Adrenal gland (tissue), 12 donors: ENCODE data around the gene CHD1. TPM values are rescaled to one million over a fixed set of nuclear protein-coding genes. Genes with fewer than 3 reads are reported as not detected.
"Not testable (repeated sequence)": the region's sequence is repeated elsewhere in the genome, so short reads cannot be mapped to it uniquely, and the experiment has no call there.

Experiments used
- DNase-seq, 7 donors: peaks; one replicate each; pipeline ENCODE4 v3.0.0-alpha.2; 2019 to 2020
- H3K27ac ChIP-seq, 5 donors: fragments of 200-600 bp; sonication (generic) in 4 of 5; 1 replicate in 3 of 5; 2 replicates in 2 of 5; pipeline versions ENCODE4 v1.5.1 to v1.8.0; 2016 to 2020; ENCODE audit warnings: mild to moderate bottlenecking in 1 of 5
- H3K27me3 ChIP-seq: fragments of 200-600 bp; 2 replicates; pipeline ENCODE4 v1.8.0; 2021
- H3K36me3 ChIP-seq, 2 donors: fragments of 200-600 bp; replicated peaks in 1 of 2; 1 replicate in 1 of 2; 2 replicates in 1 of 2; pipeline versions ENCODE4 v1.5.1 to v1.8.0; 2018 to 2022
- H3K4me1 ChIP-seq, 2 donors: fragments of 200-600 bp; replicated peaks in 1 of 2; 1 replicate in 1 of 2; 2 replicates in 1 of 2; pipeline versions ENCODE4 v1.5.1 to v1.8.0; 2018 to 2021
- H3K4me3 ChIP-seq, 4 donors: fragments of 200-600 bp; sonication (generic) in 3 of 4; one replicate each; pipeline ENCODE4 v1.5.1; 2016 to 2018
- H3K9me3 ChIP-seq, 3 donors: fragments of 200-600 bp; sonication (generic) in 1 of 3; replicated peaks in 1 of 3; 1 replicate in 2 of 3; 2 replicates in 1 of 3; pipeline versions ENCODE4 v1.5.1 to v1.8.0; 2016 to 2021
- POLR2A ChIP-seq, 2 donors: fragments of 450-650 bp; IDR thresholded peaks; one replicate each; pipeline ENCODE4 v1.6.1; 2017; ENCODE audit warnings: antibody characterized with exemption in 2 of 2, mild to moderate bottlenecking in 2 of 2, moderate library complexity in 1 of 2
- WGBS, 4 donors: extraction: QIAGEN DNeasy Blood & Tissue Kit in 2 of 4; methylation state at CpG; one replicate each; pipeline versions ENCODE4 v1.1.5 to v1.1.7; 2013 to 2017; 5-methylcytosine and 5-hydroxymethylcytosine counted together
- intact Hi-C, 2 donors: fragments of 100-400 bp; cut with DNase I; formaldehyde crosslinking; loops; one replicate each; pipeline versions ENCODE4 v1.14.1 to v1.15.0; 2022 to 2023
- polyA plus RNA-seq, 3 donors: library from polyadenylated mRNA; stranded (reverse); fragments of 200-250 nt in 2 of 3; fragments of 350-450 nt in 1 of 3; fragmentation: Illumina TruSeq in 1 of 3; extraction: RNeasy Lipid Tissue Mini Kit (QIAGEN cat#74804) in 1 of 3; gene quantifications; one replicate each; pipeline ENCODE4 v1.2.3, GENCODE V29; 2013 to 2014
- total RNA-seq, 9 donors: library from RNA; depleted of rRNA in 4 of 9; stranded (reverse); fragments of >200 nt in 4 of 9; fragments of 120-200 nt in 1 of 9; fragmentation: NEBNext Ultra II Directional in 1 of 9; extraction: Animal tissue kit (Norgen Biotek cat#: 25700) in 1 of 9; gene quantifications; one replicate each; pipeline versions ENCODE4 v1.1.0 to v1.2.4, GENCODE V29; 2013 to 2023
- TF ChIP-seq, protein P1 (sequence below), 6 experiments: fragments of 450-650 bp in 4 of 6; fragments of 200-600 bp in 2 of 6; sonication (generic) in 1 of 6; IDR thresholded peaks; 1 replicate in 5 of 6; 2 replicates in 1 of 6; pipeline versions ENCODE4 v1.5.1 to v1.8.0; 2016 to 2021; ENCODE audit warnings: antibody characterized with exemption in 6 of 6, mild to moderate bottlenecking in 2 of 6, moderate library complexity in 1 of 6
- donor health status: healthy with polysubstance abuse.
- donor health status: Bipolar disorder and iron deficiency.
- donor health status: DM: yes; HTN: yes; CAD: no.
- donor health status: DM: no; HTN: no; CAD: no.
- donor health status: DM: no; HTN: no; CAD: no.
- donor health status: DM: yes; HTN: yes; CAD: no.

CHD1 gene
- total and polyA plus RNA-seq, 12 donors = 16.0 to 64.9 (median 27.9) TPM

DNA sequence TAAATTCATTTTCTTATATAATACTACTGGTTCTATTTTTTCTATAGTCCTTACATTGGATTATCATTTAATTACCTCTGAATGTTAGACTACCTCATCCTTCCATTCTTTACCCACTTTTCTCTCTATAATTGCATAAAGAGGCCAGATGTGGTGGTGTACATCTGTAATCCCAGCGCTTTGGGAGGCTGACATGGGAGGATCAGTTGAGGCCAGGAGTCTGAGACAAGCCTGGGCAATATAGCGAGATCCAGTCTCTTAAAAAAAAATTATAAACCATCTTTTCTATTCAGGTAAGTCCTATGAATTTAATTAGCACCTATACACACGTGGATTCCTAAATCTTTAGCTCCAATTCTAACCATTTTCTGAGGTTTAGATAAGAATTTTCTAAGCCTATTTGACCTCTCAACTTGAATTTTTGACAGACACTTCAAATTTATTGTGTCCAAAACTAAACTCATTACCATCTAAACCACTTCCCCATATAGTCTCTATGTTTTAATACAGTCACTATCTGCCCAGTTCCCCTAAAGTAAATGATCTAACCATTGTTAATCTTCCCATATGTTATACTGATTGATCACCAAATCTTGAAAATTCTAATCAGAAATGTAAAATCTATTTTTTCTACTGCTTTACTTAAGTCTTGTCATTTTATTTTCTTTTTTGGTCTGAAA is 33.0 kb upstream of the CHD1 start:
- no peak overlapping the region for H3K4me3 ChIP-seq
- H3K9me3 ChIP-seq = no peaks in the 10 kb centered on the region
- no peak for TF ChIP-seq POLR2A (IDR thresholded peaks at IDR 0.05)
- TF ChIP-seq, protein P1, sequence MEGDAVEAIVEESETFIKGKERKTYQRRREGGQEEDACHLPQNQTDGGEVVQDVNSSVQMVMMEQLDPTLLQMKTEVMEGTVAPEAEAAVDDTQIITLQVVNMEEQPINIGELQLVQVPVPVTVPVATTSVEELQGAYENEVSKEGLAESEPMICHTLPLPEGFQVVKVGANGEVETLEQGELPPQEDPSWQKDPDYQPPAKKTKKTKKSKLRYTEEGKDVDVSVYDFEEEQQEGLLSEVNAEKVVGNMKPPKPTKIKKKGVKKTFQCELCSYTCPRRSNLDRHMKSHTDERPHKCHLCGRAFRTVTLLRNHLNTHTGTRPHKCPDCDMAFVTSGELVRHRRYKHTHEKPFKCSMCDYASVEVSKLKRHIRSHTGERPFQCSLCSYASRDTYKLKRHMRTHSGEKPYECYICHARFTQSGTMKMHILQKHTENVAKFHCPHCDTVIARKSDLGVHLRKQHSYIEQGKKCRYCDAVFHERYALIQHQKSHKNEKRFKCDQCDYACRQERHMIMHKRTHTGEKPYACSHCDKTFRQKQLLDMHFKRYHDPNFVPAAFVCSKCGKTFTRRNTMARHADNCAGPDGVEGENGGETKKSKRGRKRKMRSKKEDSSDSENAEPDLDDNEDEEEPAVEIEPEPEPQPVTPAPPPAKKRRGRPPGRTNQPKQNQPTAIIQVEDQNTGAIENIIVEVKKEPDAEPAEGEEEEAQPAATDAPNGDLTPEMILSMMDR (IDR thresholded peaks at IDR 0.05) = no peak
- 87 to 96% (median 95%) methylated on average over 3 of the region's 3 CpGs for WGBS, 4 donors
- intact Hi-C loops = no loop called here
- no peak overlapping the region for H3K27ac ChIP-seq
- no peaks in the 10 kb centered on the region for H3K36me3 ChIP-seq
- H3K27me3 ChIP-seq = no peaks in the 10 kb centered on the region
- H3K4me1 ChIP-seq = no peaks in the 10 kb centered on the region
- DNase-seq = no peak

DNA sequence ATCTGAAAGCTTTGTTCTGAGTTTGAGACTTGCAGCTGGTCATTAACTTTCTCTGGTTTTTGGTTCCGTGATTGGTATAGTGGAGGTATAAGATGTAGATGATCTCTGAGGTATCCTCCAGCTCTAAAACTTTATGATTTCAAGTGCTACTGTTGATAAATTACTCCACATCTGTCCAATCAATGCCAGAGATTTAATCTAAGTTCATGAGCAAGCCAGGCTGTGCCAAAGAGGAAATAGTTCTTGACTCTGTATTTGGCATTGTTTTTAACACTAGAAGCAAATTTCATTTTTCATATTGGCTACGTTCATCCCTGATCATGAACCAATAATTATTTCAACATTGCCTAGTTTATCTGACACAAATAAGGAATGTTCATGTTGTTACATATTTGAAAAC is 28.5 kb upstream of the CHD1 start:
- intact Hi-C loops = no loop called here

DNA sequence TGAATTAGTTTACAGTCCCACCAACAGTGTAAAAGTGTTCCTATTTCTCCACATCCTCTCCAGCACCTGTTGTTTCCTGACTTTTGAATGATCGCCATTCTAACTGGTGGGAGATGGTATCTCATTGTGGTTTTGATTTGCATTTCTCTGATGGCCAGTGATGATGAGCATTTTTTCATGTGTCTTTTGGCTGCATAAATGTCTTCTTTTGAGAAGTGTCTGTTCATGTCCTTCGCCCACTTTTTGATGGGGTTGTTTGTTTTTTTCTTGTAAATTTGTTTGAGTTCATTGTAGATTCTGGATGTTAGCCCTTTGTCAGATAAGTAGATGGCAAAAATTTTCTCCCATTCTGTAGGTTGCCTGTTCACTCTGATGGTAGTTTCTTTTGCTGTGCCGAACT is 27.1 kb upstream of the CHD1 start:
- H3K4me1 ChIP-seq, H3K4me3 ChIP-seq, H3K9me3 ChIP-seq, intact Hi-C loops, DNase-seq, H3K36me3 ChIP-seq, H3K27me3 ChIP-seq, H3K27ac ChIP-seq: not testable (repeated sequence)
- 87 to 98% (median 95%) methylated on average over 2 to 3 of the region's 3 CpGs for WGBS, 4 donors

More for the DNA sequence above, 28.5 kb upstream of the CHD1 start:
- TF ChIP-seq POLR2A (IDR thresholded peaks at IDR 0.05) = no peak
- H3K27me3 ChIP-seq = no peaks in the 10 kb centered on the region
- H3K27ac ChIP-seq = no peak overlapping the region
- no peaks in the 10 kb centered on the region for H3K36me3 ChIP-seq
- no peaks in the 10 kb centered on the region for H3K4me1 ChIP-seq
- no peak for DNase-seq
- no peak overlapping the region for H3K4me3 ChIP-seq
- no peaks in the 10 kb centered on the region for H3K9me3 ChIP-seq
- 68 to 79% (median 72%) methylated on average over 2 of the region's 2 CpGs for WGBS, 4 donors

DNA sequence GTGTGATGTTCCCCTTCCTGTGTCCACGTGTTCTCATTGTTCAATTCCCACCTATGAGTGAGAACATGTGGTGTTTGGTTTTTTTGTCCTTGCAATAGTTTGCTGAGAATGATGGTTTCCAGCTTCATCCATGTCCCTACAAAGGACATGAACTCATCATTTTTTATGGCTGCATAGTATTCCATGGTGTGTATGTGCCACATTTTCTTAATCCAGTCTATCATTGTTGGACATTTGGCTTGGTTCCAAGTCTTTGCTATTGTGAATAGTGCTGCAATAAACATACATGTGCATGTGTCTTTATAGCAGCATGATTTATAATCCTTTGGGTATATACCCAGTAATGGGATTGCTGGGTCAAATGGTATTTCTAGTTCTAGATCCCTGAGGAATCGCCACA is 26.7 kb upstream of the CHD1 start:
- H3K4me3 ChIP-seq, H3K9me3 ChIP-seq, H3K4me1 ChIP-seq, H3K27me3 ChIP-seq, H3K36me3 ChIP-seq, intact Hi-C loops, DNase-seq, H3K27ac ChIP-seq: not testable (repeated sequence)
- 94 to 100% (median 100%) methylated on average over 1 to 2 of the region's 2 CpGs for WGBS, 4 donors

DNA sequence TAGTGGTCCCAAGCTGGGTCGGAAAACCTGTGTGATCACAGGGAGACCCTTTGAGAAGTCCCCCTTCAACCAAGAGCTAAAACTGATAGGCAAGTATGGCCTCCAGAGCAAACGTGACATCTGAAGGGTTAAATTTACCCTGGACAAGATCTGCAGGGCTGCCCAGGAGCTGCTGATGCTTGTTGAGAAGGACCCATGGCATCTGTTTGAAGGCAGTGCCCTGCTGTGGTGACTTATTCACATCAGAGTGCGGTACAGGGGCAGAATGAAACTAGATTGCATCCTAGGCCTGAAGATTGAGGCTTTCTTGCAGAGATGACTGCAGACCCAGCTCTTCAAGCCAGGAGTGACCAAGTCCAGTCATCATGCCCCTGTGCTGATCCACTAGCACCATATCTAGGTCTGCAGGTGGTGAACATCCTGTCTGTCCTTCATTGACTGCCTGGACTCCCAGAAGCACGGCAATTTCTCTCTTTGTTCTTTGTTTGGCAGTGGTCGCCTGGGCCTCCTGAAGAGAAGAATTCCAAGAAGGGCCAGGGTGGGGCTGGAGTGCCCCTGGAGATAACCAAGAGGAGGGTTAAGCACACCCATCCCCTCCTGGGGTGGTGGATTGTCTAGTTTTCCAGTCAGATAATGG is 25.7 kb upstream of the CHD1 start:
- no peaks in the 10 kb centered on the region for H3K4me1 ChIP-seq
- H3K27ac ChIP-seq = no peak overlapping the region
- H3K9me3 ChIP-seq = no peaks in the 10 kb centered on the region
- H3K27me3 ChIP-seq = no peaks in the 10 kb centered on the region
- no peak overlapping the region for H3K4me3 ChIP-seq
- 63 to 84% (median 81%) methylated on average over 3 to 5 of the region's 5 CpGs for WGBS, 4 donors
- intact Hi-C loops = no loop called here
- DNase-seq = no peak
- H3K36me3 ChIP-seq = no peaks in the 10 kb centered on the region
- TF ChIP-seq POLR2A (IDR thresholded peaks at IDR 0.05) = no peak
- TF ChIP-seq, protein P1 (IDR thresholded peaks at IDR 0.05) = no peak

DNA sequence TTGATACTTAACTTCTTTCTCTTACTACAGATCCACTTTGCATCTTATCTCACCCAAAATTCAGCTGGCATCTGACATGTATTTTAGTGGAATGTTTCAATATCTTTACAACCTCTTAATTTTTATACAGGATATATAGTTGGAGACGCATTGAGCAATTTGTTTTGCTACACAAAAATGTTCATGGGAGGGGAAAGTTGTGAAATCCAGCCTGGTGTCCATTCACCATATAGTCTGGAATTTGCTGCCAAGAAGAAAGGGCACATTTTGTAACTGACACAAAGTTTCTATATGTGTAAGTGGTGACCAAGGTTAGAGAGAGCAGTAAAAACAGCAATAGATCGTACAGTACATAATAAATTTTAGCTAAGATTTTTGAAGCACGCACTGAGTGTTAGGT is 14.0 kb upstream of the CHD1 start:
- H3K36me3 ChIP-seq = no peaks in the 10 kb centered on the region
- H3K4me1 ChIP-seq = peaks cover 3 to 29% of the 10 kb centered on the region in 2 donors
- TF ChIP-seq, protein P1 (IDR thresholded peaks at IDR 0.05) = no peak
- TF ChIP-seq POLR2A (IDR thresholded peaks at IDR 0.05) = no peak
- no peak for DNase-seq
- H3K27me3 ChIP-seq = no peaks in the 10 kb centered on the region
- no peaks in the 10 kb centered on the region for H3K9me3 ChIP-seq
- H3K4me3 ChIP-seq = no peak overlapping the region
- no peak overlapping the region for H3K27ac ChIP-seq
- intact Hi-C loops = no loop called here
- WGBS, 4 donors = 78 to 94% (median 83%) methylated on average over 3 of the region's 3 CpGs
